Measurements from ENCODE around the gene ETV3L. TPM values are rescaled to one million over a fixed set of nuclear protein-coding genes. Genes with fewer than 3 reads are reported as not detected.
"Not testable (repeated sequence)": the region's sequence is repeated elsewhere in the genome, so short reads cannot be mapped to it uniquely, and the experiment has no call there.

Gene ETV3L
- total RNA-seq, 1 experiment from 2014 or later, result not detected

DNA sequence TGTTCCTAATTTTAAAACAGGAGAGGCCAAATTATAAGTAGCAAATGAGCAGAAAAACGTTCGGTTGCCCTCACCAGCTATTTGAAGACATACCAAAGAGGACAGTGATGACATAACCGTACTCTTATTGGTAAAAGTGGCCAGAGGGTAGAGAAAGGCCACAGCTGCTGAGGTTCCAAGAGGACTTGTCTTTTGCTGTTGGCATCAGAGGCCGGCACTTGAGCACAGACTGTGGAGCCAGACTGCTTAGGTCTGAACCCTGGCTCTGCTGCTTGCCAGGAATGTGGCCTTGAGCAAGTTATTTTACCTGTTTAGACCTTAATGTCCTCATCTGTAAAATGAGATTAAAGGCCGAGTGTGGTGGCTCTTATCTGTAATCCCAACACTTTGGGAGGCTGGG is 14.9 kb downstream of the ETV3L start:
- DNase-seq (ENCODE audit: extremely low read depth, low read depth), result no peak

DNA sequence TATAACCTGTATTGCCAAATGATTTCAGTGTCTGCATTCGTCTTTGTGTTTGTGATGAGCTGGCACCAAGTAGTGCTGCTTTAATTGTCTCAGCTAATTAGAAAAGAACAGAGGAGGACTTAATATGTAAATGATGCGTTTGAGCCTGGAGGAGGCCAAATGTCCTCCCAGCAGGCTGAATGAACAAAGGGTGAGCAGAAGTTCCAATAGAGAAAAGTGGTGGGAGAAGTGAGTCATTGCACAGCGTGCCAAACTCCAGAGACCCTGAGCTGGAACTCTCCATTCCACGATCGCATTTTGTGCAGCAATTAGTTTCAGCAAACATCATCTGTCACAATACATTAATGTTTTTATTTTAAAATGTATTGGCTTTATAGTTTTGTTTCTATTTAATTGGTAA is 17.9 kb downstream of the ETV3L start:
- DNase-seq (ENCODE audit: extremely low read depth, low read depth), result no peak

DNA sequence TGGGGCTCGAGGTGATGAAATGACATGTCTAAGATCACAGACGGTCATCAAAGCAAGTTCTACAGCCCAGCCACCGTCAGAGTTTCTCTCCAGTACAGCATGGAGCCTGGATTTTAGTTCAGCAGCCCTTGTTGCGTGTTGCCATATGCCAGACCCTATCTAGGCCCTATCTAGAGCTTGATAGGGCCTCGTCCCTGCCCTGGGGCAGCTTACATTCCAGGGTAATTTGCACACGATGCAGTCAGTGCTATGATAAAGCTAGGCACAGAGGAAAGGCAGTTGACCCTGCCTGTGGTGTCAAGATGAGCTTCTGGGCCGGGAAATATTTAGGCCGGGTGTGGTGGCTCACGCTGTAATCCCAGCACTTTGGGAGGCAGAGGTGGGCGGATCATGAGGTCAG is 18.9 kb downstream of the ETV3L start:
- no peak for DNase-seq (ENCODE audit: extremely low read depth, low read depth)

DNA sequence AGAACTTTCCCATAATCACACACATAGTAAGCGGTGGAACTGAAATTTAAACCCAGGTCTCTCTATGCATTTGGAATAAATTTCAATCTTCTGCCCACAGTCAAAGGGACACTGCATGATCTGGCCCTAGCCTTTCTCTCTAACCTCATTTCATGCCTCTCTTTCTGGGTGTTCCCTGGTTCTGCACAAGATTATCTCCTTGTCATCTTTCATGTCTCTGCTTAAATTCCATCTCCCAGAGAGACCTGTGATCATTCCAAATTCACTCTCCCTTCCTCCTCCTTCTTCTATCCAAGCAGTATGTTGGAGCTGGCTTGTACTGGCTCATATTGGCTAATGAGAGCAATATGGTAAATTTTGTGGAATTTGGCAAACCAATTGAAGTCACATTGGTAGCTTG is 22.2 kb downstream of the ETV3L start:
- DNase-seq (ENCODE audit: extremely low read depth, low read depth), result no peak

DNA sequence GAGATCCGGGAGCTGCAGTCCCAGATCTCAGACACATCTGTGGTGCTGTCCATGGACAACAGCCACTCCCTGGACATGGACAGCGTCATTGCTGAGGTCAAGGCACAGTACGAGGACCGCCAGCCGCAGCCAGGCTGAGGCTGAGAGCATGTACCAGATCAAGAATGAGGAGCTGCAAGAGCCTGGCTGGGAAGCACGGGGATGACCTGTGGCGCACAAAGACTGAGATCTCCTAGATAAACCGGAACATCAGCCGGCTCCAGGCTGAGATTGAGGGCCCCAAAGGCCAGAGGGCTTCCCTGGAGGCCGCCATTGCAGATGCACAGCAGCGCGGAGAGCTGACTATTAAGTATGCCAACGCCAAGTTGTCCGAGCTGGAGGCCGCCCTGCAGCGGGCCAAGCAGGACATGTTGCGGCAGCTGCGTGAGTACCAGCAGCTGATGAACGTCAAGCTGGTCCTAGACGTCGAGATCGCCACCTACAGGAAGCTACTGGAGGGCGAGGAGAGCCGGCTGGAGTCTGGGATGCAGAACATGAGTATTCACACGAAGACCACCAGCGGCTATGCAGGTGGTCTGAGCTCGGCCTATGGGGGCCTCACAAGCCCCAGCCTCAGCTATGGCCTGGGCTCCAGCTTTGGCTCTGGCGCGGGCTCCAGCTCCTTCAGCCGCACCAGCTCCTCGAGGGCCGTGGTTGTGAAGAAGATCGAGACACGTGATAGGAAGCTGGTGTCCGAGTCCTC is 25.5 kb downstream of the ETV3L start:
- peak; percentile 72 for DNase-seq (ENCODE audit: extremely low read depth, low read depth)

DNA sequence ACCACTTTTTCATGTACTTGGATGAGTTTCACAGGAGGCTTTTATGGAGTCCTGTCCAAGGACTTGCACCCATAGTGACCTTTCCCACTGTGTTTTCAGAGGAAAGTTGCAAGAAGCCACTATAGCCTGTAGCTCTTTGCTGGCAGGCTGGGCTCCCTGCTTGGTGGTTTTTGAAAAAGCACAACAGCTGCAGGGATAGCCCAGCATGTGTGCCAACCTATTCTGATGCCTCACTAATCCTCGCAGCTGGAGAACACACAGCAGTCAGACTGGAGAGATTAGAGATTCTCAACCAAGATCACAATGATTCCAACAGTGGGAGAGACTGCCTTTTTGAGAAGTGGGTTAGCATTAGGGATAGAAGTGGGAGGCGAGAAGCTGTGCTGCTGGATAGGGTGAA is 30.0 kb downstream of the ETV3L start:
- DNase-seq (ENCODE audit: extremely low read depth, low read depth), result no peak

DNA sequence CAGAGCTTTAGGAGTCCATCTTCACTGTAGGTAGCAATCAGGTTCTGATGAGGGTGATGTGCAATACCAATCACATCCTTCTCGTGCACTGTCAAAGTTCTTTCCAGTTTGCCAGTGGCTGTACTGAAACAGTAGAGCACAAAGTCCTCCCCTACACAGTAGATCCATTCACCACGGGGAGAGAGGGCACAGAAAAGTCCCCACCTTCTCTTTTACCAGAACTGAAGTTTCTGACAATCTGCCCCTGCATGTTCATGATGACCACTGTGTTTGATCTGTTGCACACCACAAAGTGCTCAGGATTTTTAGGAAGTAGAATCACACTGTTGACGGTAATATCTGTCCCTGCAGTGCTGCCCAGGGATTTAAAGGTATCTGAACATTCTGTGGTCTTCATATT is 40.4 kb downstream of the ETV3L start:
- not testable (repeated sequence) for DNase-seq (ENCODE audit: extremely low read depth, low read depth)

DNA sequence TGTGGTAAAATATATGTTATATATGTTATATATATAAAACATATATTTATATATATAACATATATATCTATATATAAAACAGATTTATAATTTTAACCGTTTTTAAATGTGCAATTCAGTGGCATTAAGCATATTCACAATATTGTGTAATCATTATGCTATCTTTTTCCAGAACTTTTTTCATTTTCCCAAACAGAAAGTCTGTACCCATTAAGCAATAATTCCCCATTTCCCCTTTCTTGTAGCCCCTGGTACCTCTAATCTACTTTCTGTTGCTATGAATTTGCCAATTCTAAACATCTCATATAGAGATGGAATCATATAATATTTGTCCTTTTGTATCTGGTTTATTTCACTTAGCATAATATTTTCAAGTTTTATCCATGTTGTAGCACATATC is 43.3 kb downstream of the ETV3L start:
- DNase-seq (ENCODE audit: extremely low read depth, low read depth), result no peak

DNA sequence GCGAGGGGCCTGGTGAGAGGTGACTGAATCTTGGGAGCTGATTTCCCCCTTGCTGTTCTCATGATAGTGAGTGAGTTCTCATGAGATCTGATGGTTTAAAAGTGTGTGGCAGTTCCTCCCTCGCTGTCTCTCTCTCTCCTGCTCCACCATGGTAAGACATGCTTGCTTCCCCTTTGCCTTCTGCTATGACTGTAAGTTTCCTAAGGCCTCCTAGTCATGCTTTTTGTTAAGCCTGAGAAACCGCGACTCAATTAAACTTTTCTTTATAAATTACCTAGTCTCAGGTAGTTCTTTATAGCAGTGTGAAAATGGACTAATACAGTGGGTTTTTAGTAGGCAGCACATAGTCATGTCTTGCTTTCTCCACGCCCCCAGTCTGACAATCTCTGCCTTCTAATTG is 43.9 kb downstream of the ETV3L start:
- DNase-seq (ENCODE audit: extremely low read depth, low read depth), result not testable (repeated sequence)

DNA sequence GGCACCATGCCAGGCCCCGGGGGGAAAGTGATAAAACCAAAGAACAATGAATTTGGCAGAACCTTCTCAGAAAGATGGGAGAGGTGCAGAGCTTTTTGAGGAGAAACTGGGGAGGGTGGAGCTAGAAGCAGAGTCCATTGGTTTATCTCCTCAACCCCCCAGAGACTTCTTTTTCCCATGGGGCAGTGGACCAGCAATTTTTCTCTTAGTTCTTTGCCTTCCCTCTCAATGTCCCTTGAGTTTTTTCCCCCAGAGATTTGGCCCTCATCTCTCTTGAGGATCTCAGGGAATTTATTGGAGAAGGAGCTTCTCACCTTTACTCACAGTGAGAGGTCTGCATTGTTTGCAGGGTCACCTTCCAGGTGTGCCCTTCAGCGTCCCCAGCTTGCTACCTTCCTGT is 48.8 kb downstream of the ETV3L start:
- DNase-seq (ENCODE audit: extremely low read depth, low read depth), result no peak

DNA sequence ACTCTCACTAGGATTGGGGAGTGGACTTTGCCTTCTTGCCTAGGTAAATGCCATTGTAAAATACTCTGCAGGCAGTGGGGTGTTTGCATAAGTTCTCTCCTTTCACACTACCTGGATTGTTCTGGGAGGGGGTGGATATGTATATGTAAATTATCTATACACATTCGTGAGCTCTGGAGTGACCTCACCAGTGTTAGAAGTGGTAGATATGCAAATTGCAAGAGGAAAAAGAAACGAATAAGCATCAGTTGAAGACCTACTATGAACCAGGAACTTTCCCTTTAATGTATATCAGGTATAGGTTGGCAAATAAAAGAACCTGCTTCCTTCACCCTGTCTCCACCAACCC is 52.6 kb downstream of the ETV3L start:
- no peak for DNase-seq (ENCODE audit: extremely low read depth, low read depth)

DNA sequence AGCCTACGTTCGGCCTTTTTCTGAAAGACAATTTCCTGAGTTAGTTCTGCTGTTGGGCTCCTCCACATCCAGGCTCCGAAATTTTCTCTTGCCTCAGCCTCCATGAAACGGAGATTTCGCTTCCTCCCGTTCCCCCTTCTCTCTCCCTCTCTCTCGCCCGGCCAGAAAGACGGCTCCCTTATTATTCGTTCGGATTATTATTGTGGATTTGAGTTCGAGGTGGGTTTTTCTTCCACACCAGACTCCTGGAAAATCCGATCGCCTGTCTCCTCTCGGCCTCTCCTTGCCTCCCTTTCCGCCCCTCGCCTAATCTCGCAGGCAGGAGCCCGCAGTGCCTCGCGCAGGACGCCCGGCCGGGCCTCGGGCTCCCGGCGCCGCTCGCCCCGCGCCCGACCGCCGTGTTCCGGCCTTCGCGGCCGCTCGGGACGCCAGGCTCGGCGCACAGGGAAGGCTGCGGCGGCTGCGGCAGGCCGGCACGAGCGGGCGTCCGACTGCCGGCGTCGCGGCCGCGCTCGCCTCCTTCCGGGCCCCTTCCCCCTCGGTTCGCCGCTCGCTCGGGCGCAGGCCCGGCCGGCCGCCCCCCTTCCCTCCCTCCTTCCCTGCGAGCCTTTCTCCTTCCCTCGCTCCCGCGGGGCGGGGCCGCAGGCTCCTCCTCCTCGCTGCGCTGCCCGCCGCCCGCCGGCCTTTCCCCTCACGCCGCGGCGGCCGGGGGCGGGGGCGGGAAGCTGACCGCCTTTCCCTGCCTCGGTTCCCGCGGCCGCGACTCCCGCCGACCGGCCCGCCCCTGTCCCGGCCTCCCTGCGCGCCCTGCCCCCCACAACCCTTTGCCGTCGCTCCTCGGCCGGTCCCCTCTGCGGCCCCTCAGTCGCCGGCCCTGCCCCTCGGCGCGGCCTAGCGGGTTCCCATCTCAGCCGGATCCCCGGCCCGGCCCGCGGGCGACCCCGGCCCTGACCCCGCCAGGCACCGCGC is 54.1 kb downstream of the ETV3L start, which contains the start of gene ARHGEF11:
ARHGEF11 (minus strand) TSS at position 493 of the 969 bp plus-strand sequence. CDS start 1,412 bp downstream, outside the sequence.
- peak; percentile 90 for DNase-seq (ENCODE audit: extremely low read depth, low read depth)

DNA sequence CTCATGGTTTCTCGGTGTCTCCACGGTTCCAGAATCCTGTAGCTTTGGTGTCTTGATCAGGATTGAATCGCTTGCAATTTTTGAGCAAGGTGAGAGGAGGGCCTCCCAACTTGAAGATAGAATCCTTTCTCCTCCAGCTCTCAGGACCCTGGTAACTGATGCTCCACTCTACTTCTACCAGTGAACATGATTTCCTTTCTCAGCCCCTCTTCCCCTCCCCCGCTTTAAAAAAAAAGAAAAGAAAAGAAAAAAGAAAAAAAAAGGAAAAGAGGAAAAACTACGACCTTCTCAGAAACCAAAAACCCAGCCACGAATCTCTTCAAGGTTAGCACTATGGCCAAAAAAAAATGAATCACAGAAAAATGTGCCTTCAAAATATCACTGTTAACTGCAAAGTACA is 55.3 kb downstream of the ETV3L start:
- DNase-seq (ENCODE audit: extremely low read depth, low read depth), result no peak

DNA sequence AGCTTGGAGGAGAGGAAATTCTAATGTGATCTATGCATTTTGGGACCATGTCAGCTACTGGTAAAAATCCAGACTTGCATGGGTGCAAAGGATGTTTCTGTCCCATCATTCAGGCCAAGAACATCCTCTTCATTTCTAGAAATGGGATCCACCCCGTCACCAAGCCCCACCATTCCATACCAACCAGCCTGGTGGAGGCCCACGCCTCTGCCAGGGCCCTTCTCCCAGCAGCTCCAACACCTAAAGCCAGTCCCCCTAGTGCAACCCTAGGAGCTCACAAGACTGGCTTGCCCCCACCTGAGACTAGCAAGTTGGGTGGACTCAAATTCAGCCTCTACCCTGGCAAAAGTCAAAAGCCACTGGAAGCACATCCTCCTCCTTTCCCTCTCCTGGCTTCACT is 55.9 kb downstream of the ETV3L start:
- no peak for DNase-seq (ENCODE audit: extremely low read depth, low read depth)

DNA sequence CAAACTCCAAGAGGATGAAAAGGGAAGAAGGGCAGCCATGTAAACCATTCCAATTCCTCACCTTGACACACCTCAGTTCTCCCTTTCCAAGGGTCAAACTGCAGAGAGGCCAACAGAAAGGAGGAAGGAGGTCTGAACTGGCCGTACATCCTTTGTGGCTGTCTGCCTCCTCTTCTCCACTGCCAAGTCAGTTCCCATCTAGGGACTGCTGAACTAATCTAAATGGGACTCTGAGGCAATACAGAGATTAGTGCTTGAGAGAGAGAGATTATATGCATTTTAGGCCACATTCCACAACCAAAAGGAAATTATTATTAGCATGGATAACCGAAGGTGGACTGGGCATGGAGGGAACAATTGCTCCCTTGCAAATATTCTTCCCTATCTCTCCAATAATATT is 56.8 kb downstream of the ETV3L start:
- no peak for DNase-seq (ENCODE audit: extremely low read depth, low read depth)

Other genes starting within 250 kb of the ETV3L start
- gene INSRR, start 240.7 kb downstream of the ETV3L start, total RNA-seq (2014; rRNA removed; shearing (Covaris generic)), result 0.17 and 0.42 TPM in 2 replicates
- 5.5 and 6.0 TPM in 2 replicates for gene NTRK1, start 238.9 kb downstream of the ETV3L start, total RNA-seq (2014; rRNA removed; shearing (Covaris generic))
- 0.27 and 0.29 TPM in 2 replicates for gene PEAR1, start 206.1 kb downstream of the ETV3L start, total RNA-seq (2014; rRNA removed; shearing (Covaris generic))
- gene LRRC71, start 179.2 kb downstream of the ETV3L start, total RNA-seq (2014; rRNA removed; shearing (Covaris generic)), result not detected in 2 replicates
- gene ARHGEF11, start 54.1 kb downstream of the ETV3L start, total RNA-seq (2014; rRNA removed; shearing (Covaris generic)), result 32.0 and 36.8 TPM in 2 replicates
- 11.3 and 13.8 TPM in 2 replicates for gene ETV3, start 38.6 kb upstream of the ETV3L start, total RNA-seq (2014; rRNA removed; shearing (Covaris generic))

All from NCI-H460 (cell line).